Measurements from ENCODE around the gene ZNF235.

GRCh38 chr19:44315883-44316282, 11.1 kb upstream of the ZNF235 start:
- TF ChIP-seq, protein P1, sequence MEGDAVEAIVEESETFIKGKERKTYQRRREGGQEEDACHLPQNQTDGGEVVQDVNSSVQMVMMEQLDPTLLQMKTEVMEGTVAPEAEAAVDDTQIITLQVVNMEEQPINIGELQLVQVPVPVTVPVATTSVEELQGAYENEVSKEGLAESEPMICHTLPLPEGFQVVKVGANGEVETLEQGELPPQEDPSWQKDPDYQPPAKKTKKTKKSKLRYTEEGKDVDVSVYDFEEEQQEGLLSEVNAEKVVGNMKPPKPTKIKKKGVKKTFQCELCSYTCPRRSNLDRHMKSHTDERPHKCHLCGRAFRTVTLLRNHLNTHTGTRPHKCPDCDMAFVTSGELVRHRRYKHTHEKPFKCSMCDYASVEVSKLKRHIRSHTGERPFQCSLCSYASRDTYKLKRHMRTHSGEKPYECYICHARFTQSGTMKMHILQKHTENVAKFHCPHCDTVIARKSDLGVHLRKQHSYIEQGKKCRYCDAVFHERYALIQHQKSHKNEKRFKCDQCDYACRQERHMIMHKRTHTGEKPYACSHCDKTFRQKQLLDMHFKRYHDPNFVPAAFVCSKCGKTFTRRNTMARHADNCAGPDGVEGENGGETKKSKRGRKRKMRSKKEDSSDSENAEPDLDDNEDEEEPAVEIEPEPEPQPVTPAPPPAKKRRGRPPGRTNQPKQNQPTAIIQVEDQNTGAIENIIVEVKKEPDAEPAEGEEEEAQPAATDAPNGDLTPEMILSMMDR (conservative IDR thresholded peaks at IDR 0.05 in 1 of 2, IDR thresholded peaks at IDR 0.05 in 1 of 2; ENCODE audit: low read depth in 1 of 2, low read length in 2 of 2), result no peak
- no peak for TF ChIP-seq EZH2 (IDR thresholded peaks at IDR 0.05; ENCODE audit: low read length, missing control alignments)
